HG02623 (cell line): ENCODE results near the gene GPR82.
"Not testable (repeated sequence)": the region's sequence is repeated elsewhere in the genome, so short reads cannot be mapped to it uniquely, and the experiment has no call there.

Experiments
- ATAC-seq: cut with Tn5 transposase; IDR thresholded peaks from one replicate; pipeline ENCODE4 v1.9.1; 2021; ENCODE audit warnings: moderate library complexity; ENCODE audit not compliant: unreplicated experiment

Gene GPR82

GRCh38 chrX:41718481-41719235 is 5.3 kb upstream of the GPR82 start:
- no peak for ATAC-seq

- ATAC-seq, result not testable (repeated sequence)
These were observed 4.4 kb upstream of the GPR82 start for GRCh38 chrX:41719610-41720009.

- ATAC-seq, result peak; percentile 83
These were observed 3.7 kb upstream of the GPR82 start for GRCh38 chrX:41720125-41720779.

GRCh38 chrX:41721590-41721989 is 2.4 kb upstream of the GPR82 start:
- no peak for ATAC-seq

GRCh38 chrX:41722214-41722613 is 1.8 kb upstream of the GPR82 start:
- ATAC-seq, result no peak

- no peak for ATAC-seq
These were observed 964 bp upstream of the GPR82 start for GRCh38 chrX:41722816-41723618.

- no peak for ATAC-seq
These were observed 4.1 kb downstream of the GPR82 start for GRCh38 chrX:41728125-41728524.

GRCh38 chrX:41730081-41730480 is 6.1 kb downstream of the GPR82 start:
- ATAC-seq, result no peak

GRCh38 chrX:41732260-41732659 is 8.3 kb downstream of the GPR82 start:
- no peak for ATAC-seq

GRCh38 chrX:41733939-41734338 is 10.0 kb downstream of the GPR82 start:
- peak; percentile 99 for ATAC-seq

- ATAC-seq, result no peak
These were observed 10.5 kb downstream of the GPR82 start for GRCh38 chrX:41734530-41734929.

- no peak for ATAC-seq
These were observed 13.1 kb downstream of the GPR82 start for GRCh38 chrX:41737065-41737464.

GRCh38 chrX:41739871-41740270 is 15.9 kb downstream of the GPR82 start:
- ATAC-seq, result no peak

GRCh38 chrX:41750716-41751115 is 26.7 kb downstream of the GPR82 start:
- ATAC-seq, result no peak

GRCh38 chrX:41758401-41758800 is 34.4 kb downstream of the GPR82 start:
- no peak for ATAC-seq

- no peak for ATAC-seq
These were observed 35.8 kb downstream of the GPR82 start for GRCh38 chrX:41759817-41760216.

GRCh38 chrX:41761169-41761568 is 37.2 kb downstream of the GPR82 start:
- no peak for ATAC-seq

GRCh38 chrX:41761702-41762101 is 37.7 kb downstream of the GPR82 start:
- ATAC-seq, result no peak

- ATAC-seq, result no peak
These were observed 55.1 kb downstream of the GPR82 start for GRCh38 chrX:41779030-41779564.
